B cell (primary cell): ENCODE data around the gene RAP1GAP. TPM values are rescaled to one million over a fixed set of nuclear protein-coding genes. Genes with fewer than 3 reads are reported as not detected.

ENCODE experiments used
- ATAC-seq: fragments of 200-7000 bp; cut with Tn5 transposase; one replicate; pipeline ENCODE4 v1.10.0; 2021; ENCODE audit warnings: low read depth, mild to moderate bottlenecking, moderate number of reproducible peaks, moderate library complexity
- CTCF ChIA-PET: fragments of 350-600 bp; sonication (Branson Sonifier 250); formaldehyde crosslinking; loops from one replicate; lab custom pipeline; 2021; ENCODE audit warnings: antibody characterized with exemption, inconsistent platforms; lab: Charles Lee
- POLR2A ChIA-PET: fragments of 350-600 bp; sonication (Branson Sonifier 250); formaldehyde crosslinking; loops from one replicate; lab custom pipeline; 2021; ENCODE audit warnings: antibody characterized with exemption; lab: Charles Lee
- DNase-seq: peaks from one replicate; pipeline ENCODE4 v3.0.0; 2013
- H2AFZ ChIP-seq: 2 replicates; pipeline ENCODE4 v1.6.1; 2012; ENCODE audit warnings: mild to moderate bottlenecking, low read depth, low read length; ENCODE audit not compliant: insufficient read depth, poor library complexity, severe bottlenecking
- H3K27ac ChIP-seq, 2 donors: 1 replicate in 1 of 2; 2 replicates in 1 of 2; pipeline ENCODE4 v1.5.1; 2012 to 2013; ENCODE audit warnings: low read length in 2 of 2, mild to moderate bottlenecking in 2 of 2, moderate library complexity in 1 of 2
- H3K27me3 ChIP-seq, 4 experiments: fragments of 200-600 bp in 1 of 4; sonication (generic) in 1 of 4; replicated peaks in 1 of 4; 1 replicate in 2 of 4; 2 replicates in 2 of 4; pipeline versions ENCODE4 v1.6.1 to v1.7.0; 2013 to 2016; ENCODE audit warnings: low read length in 3 of 4, mild to moderate bottlenecking in 2 of 4, mixed read lengths in 1 of 4, moderate library complexity in 1 of 4; ENCODE audit not compliant: insufficient read depth in 4 of 4, control insufficient read depth in 3 of 4; ENCODE audit errors: control extremely low read depth in 1 of 4
- H3K36me3 ChIP-seq, 2 experiments: replicated peaks in 1 of 2; 1 replicate in 1 of 2; 2 replicates in 1 of 2; pipeline versions ENCODE4 v1.6.1 to v1.7.1; 2013; ENCODE audit warnings: low read length in 1 of 2; ENCODE audit not compliant: insufficient read depth in 2 of 2, control insufficient read depth in 1 of 2; ENCODE audit errors: control extremely low read depth in 1 of 2, extremely low read depth in 1 of 2
- H3K4me1 ChIP-seq, 2 donors: fragments of 200-600 bp in 1 of 2; sonication (generic) in 1 of 2; 1 replicate in 1 of 2; 2 replicates in 1 of 2; pipeline versions ENCODE4 v1.5.1 to v1.6.1; 2013 to 2017; ENCODE audit warnings: low read length in 2 of 2; ENCODE audit not compliant: control insufficient read depth in 2 of 2, insufficient read depth in 2 of 2
- H3K4me2 ChIP-seq: replicated peaks from 2 replicates; pipeline ENCODE3; 2012; ENCODE audit warnings: mild to moderate bottlenecking, low read depth, low read length; ENCODE audit not compliant: poor library complexity, severe bottlenecking
- H3K4me3 ChIP-seq, 5 experiments: fragments of 200-600 bp in 1 of 5; sonication (generic) in 1 of 5; 1 replicate in 3 of 5; 2 replicates in 2 of 5; pipeline versions ENCODE4 v1.5.1 to v1.7.0; 2011 to 2016; ENCODE audit warnings: low read length in 4 of 5, mild to moderate bottlenecking in 4 of 5, low read depth in 2 of 5, control low read depth in 1 of 5, moderate library complexity in 1 of 5; ENCODE audit not compliant: insufficient read depth in 1 of 5; ENCODE audit errors: control extremely low read depth in 1 of 5, extremely low read depth in 1 of 5
- H3K79me2 ChIP-seq: fragments of 200-600 bp; sonication (generic); one replicate; pipeline ENCODE4 v1.6.0; 2016; ENCODE audit warnings: low read length; ENCODE audit not compliant: control insufficient read depth, insufficient read depth
- H3K9ac ChIP-seq: fragments of 200-600 bp; sonication (generic); 2 replicates; pipeline ENCODE4 v1.6.1; 2017; ENCODE audit warnings: mild to moderate bottlenecking, low read length, moderate library complexity
- H3K9me3 ChIP-seq, 3 donors: one replicate each; pipeline versions ENCODE4 v1.6.1 to v1.7.1; 2013; ENCODE audit warnings: low read length in 2 of 3; ENCODE audit not compliant: control insufficient read depth in 2 of 3, insufficient read depth in 1 of 3; ENCODE audit errors: control extremely low read depth in 1 of 3
- H4K20me1 ChIP-seq: 2 replicates; pipeline ENCODE4 v1.6.0; 2012; ENCODE audit warnings: mild to moderate bottlenecking, low read length; ENCODE audit not compliant: insufficient read depth, control insufficient read depth, poor library complexity, severe bottlenecking
- H3K27ac Mint-ChIP-seq: one replicate; pipeline ENCODE4 v1.8.0; 2021; ENCODE audit warnings: mixed read lengths
- H3K27me3 Mint-ChIP-seq: one replicate; pipeline ENCODE4 v1.8.0; 2021; ENCODE audit warnings: mixed read lengths
- H3K4me1 Mint-ChIP-seq: one replicate; pipeline ENCODE4 v1.8.0; 2021; ENCODE audit warnings: mixed read lengths
- H3K4me3 Mint-ChIP-seq: one replicate; pipeline ENCODE4 v1.8.0; 2021; ENCODE audit warnings: mixed read lengths
- H3K9me3 Mint-ChIP-seq: one replicate; pipeline ENCODE4 v1.8.0; 2022; ENCODE audit warnings: mixed read lengths; ENCODE audit not compliant: insufficient read depth
- CTCF ChIP-seq: fragments of 200-600 bp; IDR thresholded peaks from one replicate; pipeline ENCODE4 v1.8.0; 2022; ENCODE audit warnings: antibody characterized with exemption, mild to moderate bottlenecking
- EZH2 ChIP-seq: IDR thresholded peaks from 2 replicates; pipeline ENCODE4 v1.6.1; 2012; ENCODE audit warnings: borderline replicate concordance, low read depth, mild to moderate bottlenecking, moderate library complexity, low read length; ENCODE audit not compliant: insufficient read depth, poor library complexity, severe bottlenecking
- whole genome bisulfite sequencing: methylation state at CpG from one replicate; pipeline ENCODE4 v1.1.5; 2013; ENCODE audit warnings: missing lambda C conversion rate; ENCODE audit not compliant: insufficient coverage; 5-methylcytosine and 5-hydroxymethylcytosine counted together
- intact Hi-C: fragments of 100-400 bp; cut with micrococcal nuclease; formaldehyde crosslinking; loops from one replicate; pipeline ENCODE4 v1.10.0; 2022
- polyA plus RNA-seq: library from polyadenylated mRNA; depleted of rRNA; stranded (reverse); fragments of >200 nt; gene quantifications from 2 replicates; pipeline ENCODE4 v1.2.3, GENCODE V29; 2012
- total RNA-seq, 2 donors: library from RNA; stranded (reverse); fragments of 120-200 nt in 1 of 2; gene quantifications; 1 replicate in 1 of 2; 2 replicates in 1 of 2; pipeline versions ENCODE4 v1.2.3 to v1.2.4, GENCODE V29; 2013 to 2022

The RAP1GAP gene
- total and polyA plus RNA-seq, 2 donors (not counting 1 experiment from before 2014, with no cell fraction given) = 0.07 to 0.09 TPM

- H3K27ac ChIP-seq = no peak overlapping the region
- Mint-ChIP-seq H3K4me3 (no peak overlapping the region), H3K9me3 (no peaks in the 10 kb centered on the region), H3K27ac (no peak overlapping the region), H3K27me3 (peaks cover 38% of the 10 kb centered on the region), H3K4me1 (peaks cover 23% of the 10 kb centered on the region)
- H3K79me2 ChIP-seq = no peaks in the 10 kb centered on the region
- no peak overlapping the region for H3K4me3 ChIP-seq
- WGBS = 86% methylated on average over 22 of the region's 22 CpGs
- H3K27me3 ChIP-seq = peaks cover 0 to 70% (median 24%) of the 10 kb centered on the region in 4 experiments
- peaks cover 25 to 29% of the 10 kb centered on the region in 2 donors for H3K4me1 ChIP-seq
- H2AFZ ChIP-seq = no peak overlapping the region
- intact Hi-C loops = no loop called here
- peaks cover 0 to 22% (median 0%) of the 10 kb centered on the region in 3 donors for H3K9me3 ChIP-seq
- ATAC-seq = no peak
- H3K36me3 ChIP-seq = no peaks in the 10 kb centered on the region
- H4K20me1 ChIP-seq = no peaks in the 10 kb centered on the region
- CTCF ChIA-PET = no interaction called here
- no peak overlapping the region for H3K4me2 ChIP-seq
- POLR2A ChIA-PET = no interaction called here
- TF ChIP-seq CTCF (no peak), EZH2 (no peak)
- H3K9ac ChIP-seq = no peak overlapping the region
- DNase-seq = no peak
These were observed 2.4 kb downstream of the RAP1GAP start for GRCh38 chr1:21666576-21667320.
